Endothelial cell of umbilical vein (primary cell): ENCODE results near the gene RFX1. TPM values are rescaled to one million over a fixed set of nuclear protein-coding genes. Genes with fewer than 3 reads are reported as not detected.

Source experiments
- polyA plus RNA-seq, 4 experiments: library from polyadenylated mRNA; depleted of rRNA in 3 of 4; stranded (reverse) in 3 of 4; unstranded in 1 of 4; fragments of >200 nt; gene quantifications; 2 replicates each; pipeline versions ENCODE4 v1.2.1 to v1.2.3, GENCODE V29; 2011 to 2012; ENCODE audit warnings: missing spikeins in 1 of 4
- total RNA-seq: library from RNA; stranded (reverse); gene quantifications from 2 replicates; pipeline ENCODE4 v1.2.3, GENCODE V29; 2021

Gene RFX1
- total and polyA plus RNA-seq, 2 donors (not counting 3 experiments of a cell fraction or from before 2014, with no cell fraction given): 2.3 to 14.7 TPM

Other genes starting within 250 kb of the RFX1 start
- gene MRI1, start 241.8 kb downstream of the RFX1 start, total RNA-seq: 42.3 and 56.2 TPM in 2 replicates
- 63.2 and 82.4 TPM in 2 replicates for gene MRI1, start 241.8 kb downstream of the RFX1 start, polyA plus RNA-seq
- gene C19orf53, start 231.9 kb downstream of the RFX1 start, total RNA-seq: 113 and 126 TPM in 2 replicates
- 205 and 239 TPM in 2 replicates for gene C19orf53, start 231.9 kb downstream of the RFX1 start, polyA plus RNA-seq
- 23.1 and 26.6 TPM in 2 replicates for gene ZSWIM4, start 210.9 kb downstream of the RFX1 start, total RNA-seq
- 12.7 and 14.9 TPM in 2 replicates for gene ZSWIM4, start 210.9 kb downstream of the RFX1 start, polyA plus RNA-seq
- 3.4 and 4.4 TPM in 2 replicates for gene NANOS3, start 129.2 kb downstream of the RFX1 start, total RNA-seq
- 1.0 and 1.5 TPM in 2 replicates for gene NANOS3, start 129.2 kb downstream of the RFX1 start, polyA plus RNA-seq
- 1.5 and 2.5 TPM in 2 replicates for gene BRME1, start 100.2 kb downstream of the RFX1 start, total RNA-seq
- 0.69 and 0.86 TPM in 2 replicates for gene BRME1, start 100.2 kb downstream of the RFX1 start, polyA plus RNA-seq
- gene CC2D1A, start 100.1 kb downstream of the RFX1 start, total RNA-seq: 29.8 and 33.7 TPM in 2 replicates
- gene CC2D1A, start 100.1 kb downstream of the RFX1 start, polyA plus RNA-seq: 13.6 and 14.9 TPM in 2 replicates
- gene PODNL1, start 67.9 kb downstream of the RFX1 start, total RNA-seq: 2.0 TPM in 1 of 2 replicates, not detected in the other
- gene PODNL1, start 67.9 kb downstream of the RFX1 start, polyA plus RNA-seq: 0.21 and 0.32 TPM in 2 replicates
- gene DCAF15, start 53.8 kb downstream of the RFX1 start, total RNA-seq: 42.4 and 47.9 TPM in 2 replicates
- 41.9 and 50.5 TPM in 2 replicates for gene DCAF15, start 53.8 kb downstream of the RFX1 start, polyA plus RNA-seq
- not detected in 2 replicates for gene RLN3, start 21.8 kb upstream of the RFX1 start, total RNA-seq
- not detected in 2 replicates for gene RLN3, start 21.8 kb upstream of the RFX1 start, polyA plus RNA-seq
- 3.7 and 4.5 TPM in 2 replicates for gene IL27RA, start 25.4 kb upstream of the RFX1 start, total RNA-seq
- gene IL27RA, start 25.4 kb upstream of the RFX1 start, polyA plus RNA-seq: 1.6 and 1.8 TPM in 2 replicates
- gene PALM3, start 55.8 kb upstream of the RFX1 start, total RNA-seq: 0.31 TPM in 1 of 2 replicates, not detected in the other
- gene PALM3, start 55.8 kb upstream of the RFX1 start, polyA plus RNA-seq: 0.08 TPM in 2 replicates
- gene MISP3, start 66.5 kb upstream of the RFX1 start, total RNA-seq: 0.31 TPM in 1 of 2 replicates, not detected in the other
- gene MISP3, start 66.5 kb upstream of the RFX1 start, polyA plus RNA-seq: 0.25 and 0.26 TPM in 2 replicates
- 0.55 TPM in 1 of 2 replicates, not detected in the other for gene C19orf67, start 79.5 kb upstream of the RFX1 start, total RNA-seq
- not detected in 2 replicates for gene C19orf67, start 79.5 kb upstream of the RFX1 start, polyA plus RNA-seq
- gene SAMD1, start 84.4 kb upstream of the RFX1 start, total RNA-seq: 35.2 and 35.9 TPM in 2 replicates
- 13.8 and 14.1 TPM in 2 replicates for gene SAMD1, start 84.4 kb upstream of the RFX1 start, polyA plus RNA-seq
- gene PRKACA, start 111.4 kb upstream of the RFX1 start, total RNA-seq: 97.5 and 110 TPM in 2 replicates
- 29.9 and 44.2 TPM in 2 replicates for gene PRKACA, start 111.4 kb upstream of the RFX1 start, polyA plus RNA-seq
- 37.1 and 39.1 TPM in 2 replicates for gene ASF1B, start 130.3 kb upstream of the RFX1 start, total RNA-seq
- gene ASF1B, start 130.3 kb upstream of the RFX1 start, polyA plus RNA-seq: 36.6 and 42.4 TPM in 2 replicates
- 5.4 and 7.3 TPM in 2 replicates for gene ADGRL1, start 199.8 kb upstream of the RFX1 start, total RNA-seq
- 8.3 and 9.0 TPM in 2 replicates for gene ADGRL1, start 199.8 kb upstream of the RFX1 start, polyA plus RNA-seq